Kidney tubule cell (primary cell): Measurements from ENCODE around the gene ISLR2.

Experiments used
- DNase-seq: peaks from one replicate; pipeline ENCODE4 v3.0.0-alpha.2; 2018; ENCODE audit warnings: low spot score

Gene ISLR2

DNA sequence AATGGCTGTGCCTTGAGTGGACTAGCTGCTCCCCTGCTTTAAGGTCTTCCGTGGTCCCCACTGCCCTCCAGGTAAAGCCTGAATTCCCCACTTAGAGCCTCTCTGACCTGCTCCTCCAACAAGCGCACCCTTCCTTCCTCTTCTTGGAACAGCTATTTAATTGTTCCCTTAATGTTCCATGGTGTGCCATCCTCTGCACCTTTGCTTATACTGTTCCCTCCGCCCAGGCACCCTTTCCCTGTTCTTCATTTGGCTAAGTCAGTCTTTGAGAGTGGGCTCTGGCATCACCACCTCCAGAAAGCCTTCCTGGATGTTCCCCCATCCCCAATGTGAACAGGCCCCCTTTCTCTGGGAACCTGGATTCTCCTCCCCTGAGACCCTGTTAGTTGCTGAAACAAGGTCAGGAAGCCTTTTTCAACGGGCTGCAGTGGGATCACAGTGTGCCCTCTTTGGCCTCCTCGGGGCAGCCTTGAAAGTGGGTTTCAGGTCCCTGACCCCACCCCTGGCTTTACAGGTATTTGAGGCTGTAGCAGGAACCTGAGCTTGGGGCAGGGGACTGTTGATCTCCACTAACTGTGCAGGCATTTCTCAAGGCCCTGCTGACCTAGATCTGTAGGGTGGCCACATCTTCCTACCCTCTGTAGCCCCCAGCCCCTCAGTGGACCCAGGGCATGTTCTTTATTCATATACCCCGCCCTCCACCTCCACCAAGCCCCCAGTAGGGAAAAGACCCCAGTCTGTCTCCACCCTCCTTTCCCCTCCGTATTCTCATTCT lies 48.1 kb downstream of the ISLR2 start:
- DNase-seq: no peak

GRCh38 chr15:74179101-74179841 lies 48.9 kb downstream of the ISLR2 start:
- peak; percentile 92 for DNase-seq

DNA sequence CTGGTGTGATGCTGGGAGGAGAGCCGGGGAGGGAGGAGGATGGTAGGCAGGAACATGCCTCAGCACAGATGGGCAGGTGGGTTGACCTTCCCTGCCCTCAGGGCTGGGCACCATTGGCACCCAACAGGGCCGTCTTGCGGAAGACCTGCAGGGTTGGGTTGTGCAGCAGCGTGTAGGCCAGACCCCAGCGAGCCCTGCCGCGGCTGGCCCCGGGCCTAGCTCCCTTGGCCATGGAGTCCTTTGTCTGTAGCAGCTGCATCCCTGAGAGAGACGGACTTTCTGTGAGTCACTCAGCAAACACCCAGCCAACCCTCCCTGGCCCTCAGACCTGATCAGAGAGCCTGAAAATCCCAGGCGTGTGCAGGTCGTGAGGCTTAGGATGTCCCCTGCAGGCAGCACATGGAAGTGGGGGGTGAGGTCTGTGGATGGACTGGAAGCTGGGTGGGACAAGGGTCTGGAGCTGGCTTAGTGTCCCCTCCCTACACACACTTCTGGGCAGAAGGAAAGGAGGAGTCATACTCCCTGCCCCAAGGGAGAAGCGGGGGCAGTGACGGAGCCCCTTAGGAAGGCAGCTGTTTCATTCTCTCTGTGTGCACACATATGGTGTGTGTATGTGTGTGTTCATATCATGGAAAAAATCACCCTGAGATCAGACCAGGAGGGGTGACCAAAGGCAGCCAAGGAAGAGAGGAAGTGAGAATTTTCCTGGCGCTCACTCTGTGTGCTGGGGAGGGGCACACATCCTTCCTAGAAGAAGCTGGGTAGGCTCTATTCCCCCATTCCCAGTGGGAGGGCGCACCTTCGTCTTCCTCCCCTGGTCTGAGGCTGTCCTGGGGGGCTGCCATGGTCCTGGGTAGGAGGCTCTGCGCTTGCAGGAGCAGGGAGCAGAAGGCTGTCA lies 49.8 kb downstream of the ISLR2 start:
- peak; percentile 50 for DNase-seq

DNA sequence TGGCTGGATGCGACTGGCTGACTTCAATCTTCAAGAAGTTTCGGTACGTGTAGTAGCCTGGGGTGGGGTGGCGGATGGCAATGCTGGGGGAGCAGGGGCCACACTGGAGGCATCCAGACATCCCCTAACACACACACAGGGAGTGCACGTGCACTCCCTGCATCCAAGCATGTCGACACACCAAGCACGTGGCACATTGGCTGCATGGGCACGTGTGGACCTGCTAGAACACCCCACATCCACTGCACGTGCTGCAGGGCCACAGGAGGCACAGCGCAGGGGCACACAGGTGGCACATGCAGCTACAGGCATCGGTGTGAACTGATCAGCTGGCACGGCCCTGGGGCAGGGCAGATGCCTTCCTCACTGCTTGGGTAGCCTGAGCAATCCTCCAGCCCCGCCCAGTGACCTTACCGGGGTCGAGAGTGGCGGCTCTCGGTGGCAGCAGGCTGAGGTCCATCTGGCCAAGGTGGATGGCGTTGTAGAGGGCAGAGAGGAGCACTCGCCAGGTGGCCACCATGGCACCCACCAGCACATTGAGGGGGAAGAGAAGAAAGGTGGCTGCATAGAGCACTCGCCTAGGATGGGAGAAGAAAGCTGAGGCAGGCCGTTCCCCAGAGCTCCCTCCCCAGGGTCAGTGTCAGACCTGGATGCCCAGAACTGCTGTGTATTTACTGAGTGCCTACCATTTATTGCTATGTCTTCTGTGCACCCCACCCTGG lies 50.7 kb downstream of the ISLR2 start:
- no peak for DNase-seq

GRCh38 chr15:74182131-74182530 lies 51.7 kb downstream of the ISLR2 start:
- no peak for DNase-seq

DNA sequence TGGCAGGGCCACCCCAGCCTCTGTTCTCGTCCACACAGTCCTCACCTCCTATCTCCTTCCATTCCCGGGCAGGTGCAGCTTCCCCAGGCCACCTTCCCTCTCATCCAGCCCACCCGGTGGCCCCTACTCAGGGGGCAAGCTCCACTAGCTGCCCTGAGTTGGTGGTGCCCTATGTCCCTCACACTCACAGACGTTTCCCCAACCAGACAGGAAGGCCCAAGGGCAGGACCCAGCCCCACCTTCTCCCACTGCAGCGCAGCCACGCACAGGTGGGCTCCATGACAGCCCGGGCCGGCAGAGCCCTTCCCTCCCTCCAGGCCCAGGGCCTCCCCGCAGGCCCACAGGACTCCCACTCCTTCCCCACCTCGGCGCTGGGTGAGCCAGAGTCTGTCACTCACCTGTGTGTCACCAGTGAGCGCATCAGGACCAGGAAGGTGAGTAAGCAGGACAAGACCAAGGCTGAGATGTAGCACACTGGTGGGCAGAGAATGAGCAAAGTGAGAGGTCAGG lies 54.3 kb downstream of the ISLR2 start:
- peak; percentile 74 for DNase-seq

GRCh38 chr15:74185710-74186348 lies 55.4 kb downstream of the ISLR2 start:
- DNase-seq: peak; percentile 57
